ENCODE data around the gene FOXL1.

Gene FOXL1

DNA sequence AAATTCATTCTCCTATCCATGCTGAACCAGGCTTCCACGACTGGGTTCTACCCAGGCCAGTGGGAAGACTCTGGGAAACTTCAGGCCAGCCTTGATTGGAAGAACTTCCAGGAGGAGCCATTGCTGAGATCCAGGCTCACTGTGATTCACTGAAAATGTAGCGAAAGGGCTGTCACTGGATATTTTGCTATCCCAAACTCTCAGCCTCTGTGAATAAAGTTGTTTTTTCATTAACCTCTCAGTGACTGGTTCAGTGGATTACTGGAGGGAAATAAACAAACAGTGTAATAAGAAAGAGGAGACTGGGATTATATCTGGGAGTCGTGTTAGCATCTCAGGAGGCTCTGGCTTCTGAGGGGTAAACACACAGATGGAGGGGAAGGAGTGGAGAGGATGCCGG is 3.1 kb downstream of the FOXL1 start (continued):
- TF ChIP-seq, protein P1, sequence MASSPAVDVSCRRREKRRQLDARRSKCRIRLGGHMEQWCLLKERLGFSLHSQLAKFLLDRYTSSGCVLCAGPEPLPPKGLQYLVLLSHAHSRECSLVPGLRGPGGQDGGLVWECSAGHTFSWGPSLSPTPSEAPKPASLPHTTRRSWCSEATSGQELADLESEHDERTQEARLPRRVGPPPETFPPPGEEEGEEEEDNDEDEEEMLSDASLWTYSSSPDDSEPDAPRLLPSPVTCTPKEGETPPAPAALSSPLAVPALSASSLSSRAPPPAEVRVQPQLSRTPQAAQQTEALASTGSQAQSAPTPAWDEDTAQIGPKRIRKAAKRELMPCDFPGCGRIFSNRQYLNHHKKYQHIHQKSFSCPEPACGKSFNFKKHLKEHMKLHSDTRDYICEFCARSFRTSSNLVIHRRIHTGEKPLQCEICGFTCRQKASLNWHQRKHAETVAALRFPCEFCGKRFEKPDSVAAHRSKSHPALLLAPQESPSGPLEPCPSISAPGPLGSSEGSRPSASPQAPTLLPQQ (tag by site-specific recombination; IDR thresholded peaks at IDR 0.05) = no peak
- no peak for TF ChIP-seq ZNF138 (tag by site-specific recombination; IDR thresholded peaks at IDR 0.05; ENCODE audit: borderline replicate concordance)

DNA sequence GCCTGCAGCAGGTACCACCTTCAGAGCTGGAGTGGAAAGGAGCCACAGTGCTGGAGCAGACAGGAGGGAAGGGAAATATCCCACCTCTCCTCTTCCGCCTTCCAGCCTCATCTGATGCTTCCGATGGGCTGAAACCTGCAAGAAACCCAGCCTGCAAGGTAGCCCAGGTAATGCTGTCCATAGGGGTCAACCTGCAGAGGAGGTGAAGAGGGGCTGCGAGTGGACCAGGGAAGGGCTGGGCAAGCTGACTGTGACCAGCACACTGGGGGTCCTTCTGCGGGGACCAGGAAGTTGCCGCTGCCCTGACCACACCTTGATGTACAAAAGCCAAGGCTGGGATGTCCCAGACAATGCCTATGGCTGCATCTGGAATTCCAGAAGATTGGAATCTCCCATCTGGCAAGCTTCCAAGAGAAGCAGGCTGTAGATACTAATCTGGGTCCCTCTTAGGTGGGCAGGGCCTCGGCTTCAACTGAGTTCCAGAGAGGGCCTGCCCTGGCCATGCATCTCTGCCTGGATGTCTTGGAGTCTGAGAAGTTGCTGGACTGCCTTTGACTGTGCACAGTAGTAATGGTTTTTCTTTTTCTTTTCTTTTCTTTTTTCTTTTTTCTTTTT is 5.8 kb downstream of the FOXL1 start:
- no peak overlapping the region for H3K27ac ChIP-seq (ENCODE audit: extremely low read depth, low read depth, low read length)
- POLR2A ChIA-PET = no interaction called here

More for the DNA sequence above, 5.8 kb downstream of the FOXL1 start:
- H3K4me3 ChIP-seq (ENCODE audit: low read depth, low read length) = no peak overlapping the region
- CTCF ChIA-PET = no interaction called here
- TF ChIP-seq, protein P2, sequence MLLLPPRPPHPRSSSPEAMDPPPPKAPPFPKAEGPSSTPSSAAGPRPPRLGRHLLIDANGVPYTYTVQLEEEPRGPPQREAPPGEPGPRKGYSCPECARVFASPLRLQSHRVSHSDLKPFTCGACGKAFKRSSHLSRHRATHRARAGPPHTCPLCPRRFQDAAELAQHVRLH (tag by site-specific recombination; IDR thresholded peaks at IDR 0.05) = no peak
- TF ChIP-seq ZNF830 (tag by site-specific recombination; IDR thresholded peaks at IDR 0.05; ENCODE audit: low read depth) = no peak
- TF ChIP-seq, protein P3, sequence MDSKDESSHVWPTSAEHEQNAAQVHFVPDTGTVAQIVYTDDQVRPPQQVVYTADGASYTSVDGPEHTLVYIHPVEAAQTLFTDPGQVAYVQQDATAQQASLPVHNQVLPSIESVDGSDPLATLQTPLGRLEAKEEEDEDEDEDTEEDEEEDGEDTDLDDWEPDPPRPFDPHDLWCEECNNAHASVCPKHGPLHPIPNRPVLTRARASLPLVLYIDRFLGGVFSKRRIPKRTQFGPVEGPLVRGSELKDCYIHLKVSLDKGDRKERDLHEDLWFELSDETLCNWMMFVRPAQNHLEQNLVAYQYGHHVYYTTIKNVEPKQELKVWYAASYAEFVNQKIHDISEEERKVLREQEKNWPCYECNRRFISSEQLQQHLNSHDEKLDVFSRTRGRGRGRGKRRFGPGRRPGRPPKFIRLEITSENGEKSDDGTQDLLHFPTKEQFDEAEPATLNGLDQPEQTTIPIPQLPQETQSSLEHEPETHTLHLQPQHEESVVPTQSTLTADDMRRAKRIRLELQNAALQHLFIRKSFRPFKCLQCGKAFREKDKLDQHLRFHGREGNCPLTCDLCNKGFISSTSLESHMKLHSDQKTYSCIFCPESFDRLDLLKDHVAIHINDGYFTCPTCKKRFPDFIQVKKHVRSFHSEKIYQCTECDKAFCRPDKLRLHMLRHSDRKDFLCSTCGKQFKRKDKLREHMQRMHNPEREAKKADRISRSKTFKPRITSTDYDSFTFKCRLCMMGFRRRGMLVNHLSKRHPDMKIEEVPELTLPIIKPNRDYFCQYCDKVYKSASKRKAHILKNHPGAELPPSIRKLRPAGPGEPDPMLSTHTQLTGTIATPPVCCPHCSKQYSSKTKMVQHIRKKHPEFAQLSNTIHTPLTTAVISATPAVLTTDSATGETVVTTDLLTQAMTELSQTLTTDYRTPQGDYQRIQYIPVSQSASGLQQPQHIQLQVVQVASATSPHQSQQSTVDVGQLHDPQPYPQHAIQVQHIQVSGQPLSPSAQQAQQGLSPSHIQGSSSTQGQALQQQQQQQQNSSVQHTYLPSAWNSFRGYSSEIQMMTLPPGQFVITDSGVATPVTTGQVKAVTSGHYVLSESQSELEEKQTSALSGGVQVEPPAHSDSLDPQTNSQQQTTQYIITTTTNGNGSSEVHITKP (tag by site-specific recombination; IDR thresholded peaks at IDR 0.05) = peak; percentile 54; the same call in 1 of the 2 replicates
- no peak for TF ChIP-seq ZNF10 (tag by site-specific recombination; IDR thresholded peaks at IDR 0.05)
- TF ChIP-seq ZNF558 (tag by site-specific recombination; IDR thresholded peaks at IDR 0.05) = no peak
- TF ChIP-seq, protein P4, sequence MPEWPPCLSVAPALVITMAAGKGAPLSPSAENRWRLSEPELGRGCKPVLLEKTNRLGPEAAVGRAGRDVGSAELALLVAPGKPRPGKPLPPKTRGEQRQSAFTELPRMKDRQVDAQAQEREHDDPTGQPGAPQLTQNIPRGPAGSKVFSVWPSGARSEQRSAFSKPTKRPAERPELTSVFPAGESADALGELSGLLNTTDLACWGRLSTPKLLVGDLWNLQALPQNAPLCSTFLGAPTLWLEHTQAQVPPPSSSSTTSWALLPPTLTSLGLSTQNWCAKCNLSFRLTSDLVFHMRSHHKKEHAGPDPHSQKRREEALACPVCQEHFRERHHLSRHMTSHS (tag by site-specific recombination; IDR thresholded peaks at IDR 0.05) = no peak
- TF ChIP-seq, protein P5, sequence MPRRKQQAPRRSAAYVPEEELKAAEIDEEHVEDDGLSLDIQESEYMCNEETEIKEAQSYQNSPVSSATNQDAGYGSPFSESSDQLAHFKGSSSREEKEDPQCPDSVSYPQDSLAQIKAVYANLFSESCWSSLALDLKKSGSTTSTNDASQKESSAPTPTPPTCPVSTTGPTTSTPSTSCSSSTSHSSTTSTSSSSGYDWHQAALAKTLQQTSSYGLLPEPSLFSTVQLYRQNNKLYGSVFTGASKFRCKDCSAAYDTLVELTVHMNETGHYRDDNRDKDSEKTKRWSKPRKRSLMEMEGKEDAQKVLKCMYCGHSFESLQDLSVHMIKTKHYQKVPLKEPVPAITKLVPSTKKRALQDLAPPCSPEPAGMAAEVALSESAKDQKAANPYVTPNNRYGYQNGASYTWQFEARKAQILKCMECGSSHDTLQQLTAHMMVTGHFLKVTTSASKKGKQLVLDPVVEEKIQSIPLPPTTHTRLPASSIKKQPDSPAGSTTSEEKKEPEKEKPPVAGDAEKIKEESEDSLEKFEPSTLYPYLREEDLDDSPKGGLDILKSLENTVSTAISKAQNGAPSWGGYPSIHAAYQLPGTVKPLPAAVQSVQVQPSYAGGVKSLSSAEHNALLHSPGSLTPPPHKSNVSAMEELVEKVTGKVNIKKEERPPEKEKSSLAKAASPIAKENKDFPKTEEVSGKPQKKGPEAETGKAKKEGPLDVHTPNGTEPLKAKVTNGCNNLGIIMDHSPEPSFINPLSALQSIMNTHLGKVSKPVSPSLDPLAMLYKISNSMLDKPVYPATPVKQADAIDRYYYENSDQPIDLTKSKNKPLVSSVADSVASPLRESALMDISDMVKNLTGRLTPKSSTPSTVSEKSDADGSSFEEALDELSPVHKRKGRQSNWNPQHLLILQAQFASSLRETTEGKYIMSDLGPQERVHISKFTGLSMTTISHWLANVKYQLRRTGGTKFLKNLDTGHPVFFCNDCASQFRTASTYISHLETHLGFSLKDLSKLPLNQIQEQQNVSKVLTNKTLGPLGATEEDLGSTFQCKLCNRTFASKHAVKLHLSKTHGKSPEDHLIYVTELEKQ (tag by site-specific recombination; IDR thresholded peaks at IDR 0.05; ENCODE audit: borderline replicate concordance) = no peak
- TF ChIP-seq ZNF596 (tag by site-specific recombination; IDR thresholded peaks at IDR 0.05) = no peak
- no peak for TF ChIP-seq ZNF670 (tag by site-specific recombination; IDR thresholded peaks at IDR 0.05; ENCODE audit: low read depth)
- H3K9me3 ChIP-seq (ENCODE audit: control insufficient read depth, insufficient read depth, low read depth, low read length) = no peaks in the 10 kb centered on the region
- no peaks in the 10 kb centered on the region for H3K4me1 ChIP-seq (ENCODE audit: control insufficient read depth, insufficient read depth, low read length)
- H3K36me3 ChIP-seq (ENCODE audit: control insufficient read depth in 2 of 2, insufficient read depth in 1 of 2, low read length in 2 of 2) = no peaks in the 10 kb centered on the region

All from HEK293 (cell line).